Neural progenitor cell (in vitro differentiated cells): Measurements from ENCODE around the gene STARD10. TPM values are rescaled to one million over a fixed set of nuclear protein-coding genes. Genes with fewer than 3 reads are reported as not detected.

Experiments used
- DNase-seq: peaks from one replicate; pipeline ENCODE4 v3.0.0-alpha.2; 2016; ENCODE audit warnings: low spot score
- H2AFZ ChIP-seq: fragments of 200-600 bp; sonication (generic); replicated peaks from 2 replicates; pipeline ENCODE4 v1.6.1; 2016; ENCODE audit warnings: antibody characterized with exemption
- H3F3A ChIP-seq: fragments of 200-600 bp; sonication (generic); 2 replicates; pipeline ENCODE4 v1.6.1; 2016; ENCODE audit warnings: antibody characterized with exemption, low read depth
- H3K27ac ChIP-seq: fragments of 200-600 bp; sonication (generic); 2 replicates; pipeline ENCODE4 v1.5.1; 2016; ENCODE audit warnings: mild to moderate bottlenecking
- H3K27me3 ChIP-seq: fragments of 200-600 bp; sonication (generic); 2 replicates; pipeline ENCODE4 v1.6.1; 2016; ENCODE audit warnings: mild to moderate bottlenecking, moderate library complexity
- H3K36me3 ChIP-seq: fragments of 200-600 bp; sonication (generic); 2 replicates; pipeline ENCODE4 v1.5.1; 2016
- H3K4me1 ChIP-seq: fragments of 200-600 bp; sonication (generic); 2 replicates; pipeline ENCODE4 v1.6.1; 2016; ENCODE audit warnings: mixed run types
- H3K4me2 ChIP-seq: fragments of 200-600 bp; sonication (generic); 2 replicates; pipeline ENCODE4 v1.6.1; 2016
- H3K4me3 ChIP-seq: fragments of 200-600 bp; sonication (generic); 2 replicates; pipeline ENCODE4 v1.5.1; 2016
- H3K79me2 ChIP-seq: fragments of 200-600 bp; sonication (generic); 2 replicates; pipeline ENCODE4 v1.6.1; 2016; ENCODE audit warnings: low read depth
- H3K9ac ChIP-seq: fragments of 200-600 bp; sonication (generic); 2 replicates; pipeline ENCODE4 v1.6.1; 2016
- H3K9me3 ChIP-seq: fragments of 200-600 bp; sonication (generic); 2 replicates; pipeline ENCODE4 v1.5.1; 2016; ENCODE audit warnings: low read depth
- H4K20me1 ChIP-seq: fragments of 200-600 bp; sonication (generic); 2 replicates; pipeline ENCODE4 v1.6.1; 2016; ENCODE audit warnings: low read depth
- H3K27ac Mint-ChIP-seq: 3 replicates; pipeline ENCODE4 v1.8.0; 2021; ENCODE audit warnings: mixed read lengths
- H3K27me3 Mint-ChIP-seq: 2 replicates; pipeline ENCODE4 v1.8.0; 2022; ENCODE audit warnings: low read depth, mild to moderate bottlenecking, inconsistent platforms, moderate library complexity, mixed read lengths; ENCODE audit not compliant: insufficient read depth
- H3K36me3 Mint-ChIP-seq: 3 replicates; pipeline ENCODE4 v1.8.0; 2021; ENCODE audit warnings: mixed read lengths
- H3K4me1 Mint-ChIP-seq: 3 replicates; pipeline ENCODE4 v1.8.0; 2021; ENCODE audit warnings: mixed read lengths
- H3K4me3 Mint-ChIP-seq: 3 replicates; pipeline ENCODE4 v1.8.0; 2021; ENCODE audit warnings: mild to moderate bottlenecking, moderate library complexity, mixed read lengths
- H3K9me3 Mint-ChIP-seq: 3 replicates; pipeline ENCODE4 v1.8.0; 2020; ENCODE audit warnings: mixed read lengths
- CTCF ChIP-seq: fragments of 200-600 bp; sonication (generic); IDR thresholded peaks from 2 replicates; pipeline ENCODE4 v1.5.1; 2017; ENCODE audit warnings: antibody characterized with exemption, mild to moderate bottlenecking
- EZH2 ChIP-seq: fragments of 200-600 bp; sonication (generic); IDR thresholded peaks from 2 replicates; pipeline ENCODE4 v1.6.1; 2017; ENCODE audit warnings: antibody characterized with exemption, mild to moderate bottlenecking, moderate library complexity
- EZH2phosphoT487 ChIP-seq: fragments of 200-600 bp; sonication (generic); IDR thresholded peaks from 2 replicates; pipeline ENCODE4 v1.6.1; 2017; ENCODE audit warnings: antibody characterized with exemption
- total RNA-seq: library from RNA; depleted of rRNA; stranded (reverse); fragments of >200 nt; gene quantifications from 2 replicates; pipeline ENCODE4 v1.2.3, GENCODE V29; 2015; ENCODE audit warnings: low replicate concordance

The STARD10 gene
- total RNA-seq, 1 donor from 2014 or later: 13.0 TPM

GRCh38 chr11:72762641-72763304, 31.1 kb downstream of the STARD10 start:
- peaks cover 3% of the 10 kb centered on the region for H3K4me1 ChIP-seq
- Mint-ChIP-seq H3K27me3 (peaks cover 3% of the 10 kb centered on the region), H3K4me1 (peaks cover 19% of the 10 kb centered on the region), H3K4me3 (no peak overlapping the region), H3K36me3 (peaks cover 5% of the 10 kb centered on the region), H3K27ac (no peak overlapping the region), H3K9me3 (no peaks in the 10 kb centered on the region)
- H3K9ac ChIP-seq: no peak overlapping the region
- no peaks in the 10 kb centered on the region for H3K79me2 ChIP-seq
- no peak overlapping the region for H2AFZ ChIP-seq
- DNase-seq: no peak
- TF ChIP-seq EZH2phosphoT487 (no peak), CTCF (no peak), EZH2 (no peak)
- H3K27me3 ChIP-seq: no peaks in the 10 kb centered on the region
- H3K4me2 ChIP-seq: no peak overlapping the region
- H3K4me3 ChIP-seq: no peak overlapping the region
- H4K20me1 ChIP-seq: peaks cover 9% of the 10 kb centered on the region
- no peaks in the 10 kb centered on the region for H3K9me3 ChIP-seq
- H3K36me3 ChIP-seq: no peaks in the 10 kb centered on the region
- H3F3A ChIP-seq: peaks cover 6% of the 10 kb centered on the region
- H3K27ac ChIP-seq: no peak overlapping the region

- TF ChIP-seq EZH2phosphoT487: no peak
- no peak for TF ChIP-seq EZH2
- TF ChIP-seq CTCF: no peak
- H3K4me3 Mint-ChIP-seq: no peak overlapping the region
Measured at GRCh38 chr11:72760539-72761405, 33.1 kb downstream of the STARD10 start.

GRCh38 chr11:72759468-72759985, 34.3 kb downstream of the STARD10 start:
- peaks cover 6% of the 10 kb centered on the region for H3F3A ChIP-seq
- H3K4me1 Mint-ChIP-seq: peaks cover 8% of the 10 kb centered on the region
- no peaks in the 10 kb centered on the region for H3K4me1 ChIP-seq
- no peaks in the 10 kb centered on the region for H3K36me3 ChIP-seq
- no peak overlapping the region for H3K27ac ChIP-seq
- H4K20me1 ChIP-seq: no peaks in the 10 kb centered on the region
- DNase-seq: no peak
- H3K27me3 ChIP-seq: no peaks in the 10 kb centered on the region
- H3K9ac ChIP-seq: no peak overlapping the region
- no peaks in the 10 kb centered on the region for H3K9me3 ChIP-seq
- H3K4me2 ChIP-seq: no peak overlapping the region
- H3K4me3 ChIP-seq: no peak overlapping the region
- H3K9me3 Mint-ChIP-seq: no peaks in the 10 kb centered on the region
- TF ChIP-seq CTCF (no peak), EZH2 (no peak), EZH2phosphoT487 (no peak)
- no peaks in the 10 kb centered on the region for H3K79me2 ChIP-seq
- H3K36me3 Mint-ChIP-seq: peaks cover 10% of the 10 kb centered on the region
- peaks cover 6% of the 10 kb centered on the region for H3K27me3 Mint-ChIP-seq
- no peak overlapping the region for H2AFZ ChIP-seq
- H3K4me3 Mint-ChIP-seq: no peak overlapping the region
- no peak overlapping the region for H3K27ac Mint-ChIP-seq

More at GRCh38 chr11:72760539-72761405, 33.1 kb downstream of the STARD10 start:
- Histone ChIP-seq H3K79me2 (no peaks in the 10 kb centered on the region), H2AFZ (no peak overlapping the region), H3K27ac (no peak overlapping the region), H3K9me3 (no peaks in the 10 kb centered on the region), H3F3A (peaks cover 6% of the 10 kb centered on the region), H3K4me3 (no peak overlapping the region), H4K20me1 (no peaks in the 10 kb centered on the region), H3K4me2 (no peak overlapping the region), H3K36me3 (no peaks in the 10 kb centered on the region), H3K4me1 (no peaks in the 10 kb centered on the region), H3K9ac (no peak overlapping the region), H3K27me3 (no peaks in the 10 kb centered on the region)
- Mint-ChIP-seq H3K27me3 (peaks cover 4% of the 10 kb centered on the region), H3K4me1 (peaks cover 8% of the 10 kb centered on the region), H3K9me3 (no peaks in the 10 kb centered on the region), H3K36me3 (peaks cover 10% of the 10 kb centered on the region), H3K27ac (no peak overlapping the region)
- no peak for DNase-seq
